B cell (primary cell): Measurements from ENCODE around the gene BRMS1L. TPM values are rescaled to one million over a fixed set of nuclear protein-coding genes. Genes with fewer than 3 reads are reported as not detected.

Experiments
- ATAC-seq: fragments of 200-7000 bp; cut with Tn5 transposase; one replicate; pipeline ENCODE4 v1.10.0; 2021; ENCODE audit warnings: low read depth, mild to moderate bottlenecking, moderate number of reproducible peaks, moderate library complexity
- CTCF ChIA-PET: fragments of 350-600 bp; sonication (Branson Sonifier 250); formaldehyde crosslinking; loops from one replicate; lab custom pipeline; 2021; ENCODE audit warnings: antibody characterized with exemption, inconsistent platforms; lab: Charles Lee
- POLR2A ChIA-PET: fragments of 350-600 bp; sonication (Branson Sonifier 250); formaldehyde crosslinking; loops from one replicate; lab custom pipeline; 2021; ENCODE audit warnings: antibody characterized with exemption; lab: Charles Lee
- DNase-seq: peaks from one replicate; pipeline ENCODE4 v3.0.0; 2013
- H2AFZ ChIP-seq: 2 replicates; pipeline ENCODE4 v1.6.1; 2012; ENCODE audit warnings: mild to moderate bottlenecking, low read depth, low read length; ENCODE audit not compliant: insufficient read depth, poor library complexity, severe bottlenecking
- H3K27ac ChIP-seq, 2 donors: 1 replicate in 1 of 2; 2 replicates in 1 of 2; pipeline ENCODE4 v1.5.1; 2012 to 2013; ENCODE audit warnings: low read length in 2 of 2, mild to moderate bottlenecking in 2 of 2, moderate library complexity in 1 of 2
- H3K27me3 ChIP-seq, 4 experiments: fragments of 200-600 bp in 1 of 4; sonication (generic) in 1 of 4; replicated peaks in 1 of 4; 1 replicate in 2 of 4; 2 replicates in 2 of 4; pipeline versions ENCODE4 v1.6.1 to v1.7.0; 2013 to 2016; ENCODE audit warnings: low read length in 3 of 4, mild to moderate bottlenecking in 2 of 4, mixed read lengths in 1 of 4, moderate library complexity in 1 of 4; ENCODE audit not compliant: insufficient read depth in 4 of 4, control insufficient read depth in 3 of 4; ENCODE audit errors: control extremely low read depth in 1 of 4
- H3K36me3 ChIP-seq, 2 experiments: replicated peaks in 1 of 2; 1 replicate in 1 of 2; 2 replicates in 1 of 2; pipeline versions ENCODE4 v1.6.1 to v1.7.1; 2013; ENCODE audit warnings: low read length in 1 of 2; ENCODE audit not compliant: insufficient read depth in 2 of 2, control insufficient read depth in 1 of 2; ENCODE audit errors: control extremely low read depth in 1 of 2, extremely low read depth in 1 of 2
- H3K4me1 ChIP-seq, 2 donors: fragments of 200-600 bp in 1 of 2; sonication (generic) in 1 of 2; 1 replicate in 1 of 2; 2 replicates in 1 of 2; pipeline versions ENCODE4 v1.5.1 to v1.6.1; 2013 to 2017; ENCODE audit warnings: low read length in 2 of 2; ENCODE audit not compliant: control insufficient read depth in 2 of 2, insufficient read depth in 2 of 2
- H3K4me2 ChIP-seq: replicated peaks from 2 replicates; pipeline ENCODE3; 2012; ENCODE audit warnings: mild to moderate bottlenecking, low read depth, low read length; ENCODE audit not compliant: poor library complexity, severe bottlenecking
- H3K4me3 ChIP-seq, 5 experiments: fragments of 200-600 bp in 1 of 5; sonication (generic) in 1 of 5; 1 replicate in 3 of 5; 2 replicates in 2 of 5; pipeline versions ENCODE4 v1.5.1 to v1.7.0; 2011 to 2016; ENCODE audit warnings: low read length in 4 of 5, mild to moderate bottlenecking in 4 of 5, low read depth in 2 of 5, control low read depth in 1 of 5, moderate library complexity in 1 of 5; ENCODE audit not compliant: insufficient read depth in 1 of 5; ENCODE audit errors: control extremely low read depth in 1 of 5, extremely low read depth in 1 of 5
- H3K79me2 ChIP-seq: fragments of 200-600 bp; sonication (generic); one replicate; pipeline ENCODE4 v1.6.0; 2016; ENCODE audit warnings: low read length; ENCODE audit not compliant: control insufficient read depth, insufficient read depth
- H3K9ac ChIP-seq: fragments of 200-600 bp; sonication (generic); 2 replicates; pipeline ENCODE4 v1.6.1; 2017; ENCODE audit warnings: mild to moderate bottlenecking, low read length, moderate library complexity
- H3K9me3 ChIP-seq, 3 donors: one replicate each; pipeline versions ENCODE4 v1.6.1 to v1.7.1; 2013; ENCODE audit warnings: low read length in 2 of 3; ENCODE audit not compliant: control insufficient read depth in 2 of 3, insufficient read depth in 1 of 3; ENCODE audit errors: control extremely low read depth in 1 of 3
- H4K20me1 ChIP-seq: 2 replicates; pipeline ENCODE4 v1.6.0; 2012; ENCODE audit warnings: mild to moderate bottlenecking, low read length; ENCODE audit not compliant: insufficient read depth, control insufficient read depth, poor library complexity, severe bottlenecking
- H3K27ac Mint-ChIP-seq: one replicate; pipeline ENCODE4 v1.8.0; 2021; ENCODE audit warnings: mixed read lengths
- H3K27me3 Mint-ChIP-seq: one replicate; pipeline ENCODE4 v1.8.0; 2021; ENCODE audit warnings: mixed read lengths
- H3K4me1 Mint-ChIP-seq: one replicate; pipeline ENCODE4 v1.8.0; 2021; ENCODE audit warnings: mixed read lengths
- H3K4me3 Mint-ChIP-seq: one replicate; pipeline ENCODE4 v1.8.0; 2021; ENCODE audit warnings: mixed read lengths
- H3K9me3 Mint-ChIP-seq: one replicate; pipeline ENCODE4 v1.8.0; 2022; ENCODE audit warnings: mixed read lengths; ENCODE audit not compliant: insufficient read depth
- EZH2 ChIP-seq: IDR thresholded peaks from 2 replicates; pipeline ENCODE4 v1.6.1; 2012; ENCODE audit warnings: borderline replicate concordance, low read depth, mild to moderate bottlenecking, moderate library complexity, low read length; ENCODE audit not compliant: insufficient read depth, poor library complexity, severe bottlenecking
- WGBS: methylation state at CpG from one replicate; pipeline ENCODE4 v1.1.5; 2013; ENCODE audit warnings: missing lambda C conversion rate; ENCODE audit not compliant: insufficient coverage; 5-methylcytosine and 5-hydroxymethylcytosine counted together
- intact Hi-C: fragments of 100-400 bp; cut with micrococcal nuclease; formaldehyde crosslinking; loops from one replicate; pipeline ENCODE4 v1.10.0; 2022
- polyA plus RNA-seq: library from polyadenylated mRNA; depleted of rRNA; stranded (reverse); fragments of >200 nt; gene quantifications from 2 replicates; pipeline ENCODE4 v1.2.3, GENCODE V29; 2012
- total RNA-seq, 2 donors: library from RNA; stranded (reverse); fragments of 120-200 nt in 1 of 2; gene quantifications; 1 replicate in 1 of 2; 2 replicates in 1 of 2; pipeline versions ENCODE4 v1.2.3 to v1.2.4, GENCODE V29; 2013 to 2022
- TF ChIP-seq, protein P1 (sequence below): fragments of 200-600 bp; IDR thresholded peaks from one replicate; pipeline ENCODE4 v1.8.0; 2022; ENCODE audit warnings: antibody characterized with exemption, mild to moderate bottlenecking

The BRMS1L gene
- total and polyA plus RNA-seq, 2 donors (not counting 1 experiment from before 2014, with no cell fraction given), result 1.1 to 4.7 TPM

DNA sequence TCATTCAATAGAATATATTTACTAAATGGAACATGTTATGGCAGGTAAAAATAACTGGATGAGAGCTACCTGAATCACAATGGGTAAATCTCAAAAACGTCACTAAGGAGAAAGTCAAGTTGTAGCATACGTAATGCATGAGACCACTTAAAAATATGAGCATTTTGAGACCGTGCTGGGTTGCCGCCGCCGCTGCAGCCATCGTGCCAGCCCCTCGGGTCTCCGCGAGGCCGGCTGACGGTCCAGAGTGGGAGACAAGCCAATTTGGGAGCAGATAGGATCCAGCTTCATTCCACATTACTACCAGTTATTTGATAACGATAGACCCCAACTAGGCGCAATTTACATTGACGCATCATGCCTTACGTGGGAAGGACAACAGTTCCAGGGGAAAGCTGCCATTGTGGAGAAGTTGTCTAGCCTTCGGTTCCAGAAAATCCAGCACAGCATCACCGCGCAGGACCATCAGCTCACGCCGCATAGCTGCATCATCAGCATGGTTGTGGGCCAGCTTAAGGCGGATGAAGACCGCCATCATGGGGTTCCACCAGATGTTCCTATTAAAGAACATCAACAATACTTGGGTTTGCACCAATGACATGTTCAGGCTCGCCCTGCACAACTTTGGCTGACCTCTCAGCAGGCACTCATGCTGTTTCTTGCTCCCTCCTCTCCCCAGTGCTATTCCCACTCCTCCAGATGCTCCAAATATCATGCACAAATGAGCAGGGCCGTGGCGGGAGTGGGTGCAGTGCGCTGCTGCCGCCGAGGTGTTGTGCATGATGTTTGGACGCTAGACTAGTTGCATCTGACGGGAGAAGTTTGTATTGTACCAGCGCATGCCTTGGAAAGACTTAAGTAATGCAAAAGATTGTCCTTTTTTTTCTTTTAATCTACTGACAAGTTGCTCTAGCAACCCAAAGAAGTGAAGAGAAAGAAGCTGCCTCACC, 6.3 kb upstream of the BRMS1L start:
- Histone ChIP-seq H3K79me2 (no peaks in the 10 kb centered on the region), H3K4me2 (no peak overlapping the region), H3K36me3 (no peaks in the 10 kb centered on the region), H3K27ac (no peak overlapping the region), H3K4me1 (no peaks in the 10 kb centered on the region), H3K4me3 (no peak overlapping the region), H3K9me3 (no peaks in the 10 kb centered on the region), H3K9ac (no peak overlapping the region), H4K20me1 (no peaks in the 10 kb centered on the region), H3K27me3 (no peaks in the 10 kb centered on the region), H2AFZ (no peak overlapping the region)
- ATAC-seq, result no peak
- Mint-ChIP-seq H3K27me3 (no peaks in the 10 kb centered on the region), H3K9me3 (no peaks in the 10 kb centered on the region), H3K4me3 (no peak overlapping the region), H3K27ac (no peak overlapping the region), H3K4me1 (peaks cover 5% of the 10 kb centered on the region)
- CTCF ChIA-PET, result interaction anchor here (0.7 to 2.5 kb wide), 6 partner anchors 11 to 127 kb away, joined by 3 to 8 read pairs (median 3); partner anchors contain the start of gene RALGAPA1
- TF ChIP-seq, protein P1, sequence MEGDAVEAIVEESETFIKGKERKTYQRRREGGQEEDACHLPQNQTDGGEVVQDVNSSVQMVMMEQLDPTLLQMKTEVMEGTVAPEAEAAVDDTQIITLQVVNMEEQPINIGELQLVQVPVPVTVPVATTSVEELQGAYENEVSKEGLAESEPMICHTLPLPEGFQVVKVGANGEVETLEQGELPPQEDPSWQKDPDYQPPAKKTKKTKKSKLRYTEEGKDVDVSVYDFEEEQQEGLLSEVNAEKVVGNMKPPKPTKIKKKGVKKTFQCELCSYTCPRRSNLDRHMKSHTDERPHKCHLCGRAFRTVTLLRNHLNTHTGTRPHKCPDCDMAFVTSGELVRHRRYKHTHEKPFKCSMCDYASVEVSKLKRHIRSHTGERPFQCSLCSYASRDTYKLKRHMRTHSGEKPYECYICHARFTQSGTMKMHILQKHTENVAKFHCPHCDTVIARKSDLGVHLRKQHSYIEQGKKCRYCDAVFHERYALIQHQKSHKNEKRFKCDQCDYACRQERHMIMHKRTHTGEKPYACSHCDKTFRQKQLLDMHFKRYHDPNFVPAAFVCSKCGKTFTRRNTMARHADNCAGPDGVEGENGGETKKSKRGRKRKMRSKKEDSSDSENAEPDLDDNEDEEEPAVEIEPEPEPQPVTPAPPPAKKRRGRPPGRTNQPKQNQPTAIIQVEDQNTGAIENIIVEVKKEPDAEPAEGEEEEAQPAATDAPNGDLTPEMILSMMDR, result no peak
- TF ChIP-seq EZH2, result no peak
- DNase-seq, result no peak
- WGBS, result 97% methylated on average over 27 of the region's 32 CpGs
- intact Hi-C loops, result loop anchor here (10.0 kb wide), 2 partner anchors 945 to 1185 kb away; partner anchors contain the start of genes BAZ1A and SNX6
- POLR2A ChIA-PET, result no interaction called here
